ENCODE results near the gene YPEL2. TPM values are rescaled to one million over a fixed set of nuclear protein-coding genes. Genes with fewer than 3 reads are reported as not detected.

YPEL2 gene
- total and polyA plus RNA-seq, 4 donors: 7.8 to 47.0 (median 11.4) TPM

DNA sequence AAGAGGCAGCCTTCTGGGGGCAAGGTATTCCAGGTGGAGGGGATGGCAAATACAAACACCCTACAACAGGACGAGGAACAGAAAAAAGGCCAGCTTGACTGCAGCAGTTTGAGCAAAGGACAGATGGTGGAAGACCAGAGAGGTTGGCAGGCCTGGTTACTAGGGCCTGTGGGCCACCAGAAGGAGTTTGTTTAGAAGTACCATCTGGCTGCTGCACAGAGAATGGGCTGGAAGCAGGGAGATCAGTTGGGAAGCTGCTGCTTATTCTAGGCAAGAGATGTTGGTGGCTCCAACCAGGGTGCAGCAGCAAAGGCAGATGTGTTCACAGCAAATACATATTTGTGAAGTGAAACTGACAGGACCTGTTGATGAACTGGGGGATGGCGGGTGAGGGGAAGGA lies 2.9 kb upstream of the YPEL2 start:
- no peak for ATAC-seq (ENCODE audit: insufficient read depth, low FRiP score)
- peak in 2 of 3 donors; percentile 46 to 51 for DNase-seq
- H3K27ac ChIP-seq (ENCODE audit: low read depth in 1 of 2, low read length in 1 of 2): peak overlapping the region; percentile 44 to 97
- TF ChIP-seq, protein P1, sequence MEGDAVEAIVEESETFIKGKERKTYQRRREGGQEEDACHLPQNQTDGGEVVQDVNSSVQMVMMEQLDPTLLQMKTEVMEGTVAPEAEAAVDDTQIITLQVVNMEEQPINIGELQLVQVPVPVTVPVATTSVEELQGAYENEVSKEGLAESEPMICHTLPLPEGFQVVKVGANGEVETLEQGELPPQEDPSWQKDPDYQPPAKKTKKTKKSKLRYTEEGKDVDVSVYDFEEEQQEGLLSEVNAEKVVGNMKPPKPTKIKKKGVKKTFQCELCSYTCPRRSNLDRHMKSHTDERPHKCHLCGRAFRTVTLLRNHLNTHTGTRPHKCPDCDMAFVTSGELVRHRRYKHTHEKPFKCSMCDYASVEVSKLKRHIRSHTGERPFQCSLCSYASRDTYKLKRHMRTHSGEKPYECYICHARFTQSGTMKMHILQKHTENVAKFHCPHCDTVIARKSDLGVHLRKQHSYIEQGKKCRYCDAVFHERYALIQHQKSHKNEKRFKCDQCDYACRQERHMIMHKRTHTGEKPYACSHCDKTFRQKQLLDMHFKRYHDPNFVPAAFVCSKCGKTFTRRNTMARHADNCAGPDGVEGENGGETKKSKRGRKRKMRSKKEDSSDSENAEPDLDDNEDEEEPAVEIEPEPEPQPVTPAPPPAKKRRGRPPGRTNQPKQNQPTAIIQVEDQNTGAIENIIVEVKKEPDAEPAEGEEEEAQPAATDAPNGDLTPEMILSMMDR (IDR thresholded peaks at IDR 0.05; ENCODE audit: control extremely low read depth, extremely low read depth): no peak
- H3K27me3 ChIP-seq (ENCODE audit: control insufficient read depth in 3 of 3, insufficient read depth in 3 of 3, low read length in 2 of 3): no peaks in the 10 kb centered on the region
- H3K4me3 ChIP-seq: no peak overlapping the region
- H3K9me3 ChIP-seq (ENCODE audit: control insufficient read depth in 4 of 4, insufficient read depth in 3 of 4, low read length in 3 of 4): no peaks in the 10 kb centered on the region
- no peaks in the 10 kb centered on the region for H3K36me3 ChIP-seq (ENCODE audit: control insufficient read depth in 4 of 4, insufficient read depth in 4 of 4, low read length in 4 of 4)
- peaks cover 12 to 59% (median 13%) of the 10 kb centered on the region in 5 donors for H3K4me1 ChIP-seq (ENCODE audit: control insufficient read depth in 5 of 5, insufficient read depth in 5 of 5, low read length in 5 of 5)
- 72 to 77% methylated on average over 2 of the region's 2 CpGs for WGBS, 2 donors
- H3K9ac ChIP-seq (ENCODE audit: insufficient read depth in 1 of 2, low read length in 2 of 2): peak overlapping the region in 1 of 2 donors; percentile 40

DNA sequence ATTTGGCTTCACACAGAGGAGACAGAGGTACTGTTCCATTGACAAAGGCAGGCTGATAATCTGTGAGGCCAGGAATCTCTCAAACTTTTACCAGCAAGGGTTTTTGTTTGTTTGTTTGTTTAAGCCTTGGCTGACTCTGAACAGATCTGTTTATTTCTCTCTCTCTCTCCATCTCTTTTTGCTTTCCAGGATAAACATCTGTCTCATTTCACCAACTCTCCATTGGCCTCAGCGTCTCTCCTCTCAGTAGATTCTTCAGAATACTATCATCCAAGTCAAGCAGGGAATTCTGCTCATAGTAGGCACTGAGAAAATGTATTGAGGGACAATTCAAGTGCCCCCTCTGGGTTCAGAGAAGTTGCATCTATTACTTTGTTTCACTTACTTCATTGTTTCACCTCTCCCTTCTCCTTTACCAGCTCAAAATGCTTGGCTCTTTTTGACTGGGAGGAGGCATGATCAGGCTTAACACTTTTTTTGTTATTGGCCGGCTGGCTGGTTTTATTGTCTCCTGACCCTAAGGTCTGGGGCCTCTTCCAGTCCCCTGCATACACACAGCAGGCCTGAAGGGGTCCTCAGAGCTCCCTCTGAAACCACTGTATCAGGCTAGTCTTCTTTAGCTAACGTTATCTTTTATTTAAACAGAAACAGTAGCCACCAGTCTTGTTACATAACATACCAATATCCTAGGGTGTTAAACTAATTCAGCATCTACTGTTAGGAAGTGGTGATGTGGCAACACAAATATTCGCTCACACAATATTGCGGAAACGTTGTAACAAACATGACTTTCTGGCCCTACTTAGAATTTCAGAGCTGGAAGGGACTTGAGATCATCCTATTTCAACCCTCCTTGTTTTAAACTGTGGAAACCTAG lies 2.0 kb upstream of the YPEL2 start:
- Histone ChIP-seq H3K9me3 (ENCODE audit: control insufficient read depth in 4 of 4, insufficient read depth in 3 of 4, low read length in 3 of 4) (no peaks in the 10 kb centered on the region), H3K9ac (ENCODE audit: insufficient read depth in 1 of 2, low read length in 2 of 2) (peak overlapping the region in 1 of 2 donors; percentile 88), H3K4me3 (no peak overlapping the region), H3K27me3 (ENCODE audit: control insufficient read depth in 3 of 3, insufficient read depth in 3 of 3, low read length in 2 of 3) (no peaks in the 10 kb centered on the region), H3K27ac (ENCODE audit: low read depth in 1 of 2, low read length in 1 of 2) (peak overlapping the region; percentile 92 to 97), H3K36me3 (ENCODE audit: control insufficient read depth in 4 of 4, insufficient read depth in 4 of 4, low read length in 4 of 4) (no peaks in the 10 kb centered on the region), H3K4me1 (ENCODE audit: control insufficient read depth in 5 of 5, insufficient read depth in 5 of 5, low read length in 5 of 5) (peaks cover 17 to 61% (median 20%) of the 10 kb centered on the region in 5 donors)
- peak; percentile 42 for ATAC-seq (ENCODE audit: insufficient read depth, low FRiP score)
- TF ChIP-seq, protein P1 (IDR thresholded peaks at IDR 0.05; ENCODE audit: control extremely low read depth, extremely low read depth): peak; percentile 66
- DNase-seq: peak; percentile 80 to 95 (median 91)
- WGBS, 2 donors: 12 to 13% methylated on average over 6 of the region's 6 CpGs

DNA sequence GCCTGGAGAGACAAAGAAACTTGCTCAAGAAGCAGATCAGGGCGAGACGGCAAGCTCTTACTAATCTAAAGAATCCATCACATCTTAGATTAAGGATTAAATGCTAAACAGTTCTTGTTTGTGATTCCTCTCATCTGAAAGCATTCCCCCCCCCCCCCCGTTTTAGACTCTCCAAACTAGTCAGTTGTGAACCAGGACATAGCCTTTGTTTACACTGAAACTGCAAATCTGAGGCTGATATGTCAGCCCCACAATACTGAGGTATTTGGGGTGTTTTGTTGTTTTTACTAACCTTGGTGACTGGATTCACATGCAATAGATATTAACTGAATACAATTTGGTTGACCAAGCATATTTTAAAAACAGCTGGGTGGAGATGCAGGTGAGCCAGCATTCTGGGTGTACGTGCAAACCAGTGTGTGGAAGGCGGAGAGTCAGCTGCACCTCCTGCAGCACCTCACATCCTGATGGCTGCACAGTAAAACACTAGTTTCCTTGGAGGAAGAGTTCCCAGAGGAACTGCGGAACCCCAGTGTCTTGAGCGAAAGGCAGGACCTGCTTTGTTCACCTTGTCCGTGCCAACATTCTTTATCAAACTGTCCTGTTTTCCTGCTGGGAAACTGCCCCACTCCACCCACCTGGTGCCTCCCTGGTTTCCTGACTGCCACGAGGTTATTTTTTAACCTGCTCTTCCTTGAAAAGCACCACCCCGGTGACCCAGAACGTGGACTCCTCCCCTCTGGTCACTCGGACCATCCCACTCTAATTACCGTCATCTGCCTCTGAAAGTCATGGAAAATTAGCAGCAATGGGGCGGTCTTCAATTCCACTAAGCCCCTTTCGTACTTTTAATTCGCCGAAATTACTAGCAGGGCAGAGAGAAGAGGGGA lies 1.2 kb upstream of the YPEL2 start:
- DNase-seq (peak in 2 of 3 donors; percentile 33 to 43), ATAC-seq (ENCODE audit: insufficient read depth, low FRiP score) (no peak)
- peaks cover 19 to 61% (median 25%) of the 10 kb centered on the region in 5 donors for H3K4me1 ChIP-seq (ENCODE audit: control insufficient read depth in 5 of 5, insufficient read depth in 5 of 5, low read length in 5 of 5)
- no peaks in the 10 kb centered on the region for H3K27me3 ChIP-seq (ENCODE audit: control insufficient read depth in 3 of 3, insufficient read depth in 3 of 3, low read length in 2 of 3)
- H3K4me3 ChIP-seq: no peak overlapping the region
- peak overlapping the region; percentile 92 to 97 for H3K27ac ChIP-seq (ENCODE audit: low read depth in 1 of 2, low read length in 1 of 2)
- peak overlapping the region in 1 of 2 donors; percentile 88 for H3K9ac ChIP-seq (ENCODE audit: insufficient read depth in 1 of 2, low read length in 2 of 2)
- H3K9me3 ChIP-seq (ENCODE audit: control insufficient read depth in 4 of 4, insufficient read depth in 3 of 4, low read length in 3 of 4): no peaks in the 10 kb centered on the region
- H3K36me3 ChIP-seq (ENCODE audit: control insufficient read depth in 4 of 4, insufficient read depth in 4 of 4, low read length in 4 of 4): no peaks in the 10 kb centered on the region
- TF ChIP-seq, protein P1 (IDR thresholded peaks at IDR 0.05; ENCODE audit: control extremely low read depth, extremely low read depth): no peak
- 18 to 22% methylated on average over 17 of the region's 17 CpGs for WGBS, 2 donors

All from lung (tissue), 12 donors.